LNCaP clone FGC (cell line): ENCODE data around the gene BCAR1.
"Not testable (repeated sequence)": the region's sequence is repeated elsewhere in the genome, so short reads cannot be mapped to it uniquely, and the experiment has no call there.

Experiments
- DNase-seq: peaks from one replicate; pipeline ENCODE4 v3.0.0-alpha.2; 2011; ENCODE audit warnings: low read depth
- H3K4me3 ChIP-seq: 2 replicates; pipeline ENCODE4 v1.5.1; 2011; ENCODE audit warnings: mild to moderate bottlenecking, low read depth, low read length, control low read depth
- TF ChIP-seq, protein P1 (sequence below): IDR thresholded peaks from 2 replicates; pipeline ENCODE4 v1.5.1; 2012; ENCODE audit warnings: mild to moderate bottlenecking; ENCODE audit not compliant: control insufficient read depth, insufficient read depth; ENCODE audit errors: extremely low read depth

BCAR1 gene

DNA sequence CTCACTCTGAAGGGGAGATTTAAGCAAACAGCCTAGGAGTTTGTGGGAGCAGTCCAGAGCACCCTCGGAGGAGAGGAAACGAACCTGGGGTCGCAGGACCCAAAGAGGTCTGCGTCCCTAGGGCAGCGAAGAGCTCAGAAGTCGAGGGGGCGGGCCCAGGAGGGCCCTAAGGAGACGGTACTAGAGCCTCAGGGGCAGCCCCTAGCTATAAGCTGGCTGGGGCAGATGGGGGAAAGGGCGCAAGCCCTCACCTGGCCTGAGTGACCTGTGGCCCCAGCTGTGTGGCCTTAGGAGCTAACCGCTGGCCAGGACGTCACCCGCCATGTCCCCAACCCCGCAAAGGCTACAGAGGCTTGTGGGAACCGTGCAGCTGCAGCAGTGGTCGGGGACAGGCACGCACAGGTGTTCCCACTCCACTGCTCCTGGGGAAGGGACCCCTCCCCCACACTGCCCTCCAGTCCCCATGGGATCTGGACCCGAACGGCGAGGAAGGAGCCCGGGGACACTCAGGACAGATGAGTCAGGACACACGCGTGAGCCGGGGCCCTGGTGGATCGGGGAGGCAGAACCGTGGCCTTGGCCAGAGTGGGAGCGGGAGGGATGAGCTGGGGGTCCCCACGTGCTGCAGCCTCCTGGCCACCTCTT lies 42.4 kb downstream of the BCAR1 start:
- no peak overlapping the region for H3K4me3 ChIP-seq
- TF ChIP-seq, protein P1, sequence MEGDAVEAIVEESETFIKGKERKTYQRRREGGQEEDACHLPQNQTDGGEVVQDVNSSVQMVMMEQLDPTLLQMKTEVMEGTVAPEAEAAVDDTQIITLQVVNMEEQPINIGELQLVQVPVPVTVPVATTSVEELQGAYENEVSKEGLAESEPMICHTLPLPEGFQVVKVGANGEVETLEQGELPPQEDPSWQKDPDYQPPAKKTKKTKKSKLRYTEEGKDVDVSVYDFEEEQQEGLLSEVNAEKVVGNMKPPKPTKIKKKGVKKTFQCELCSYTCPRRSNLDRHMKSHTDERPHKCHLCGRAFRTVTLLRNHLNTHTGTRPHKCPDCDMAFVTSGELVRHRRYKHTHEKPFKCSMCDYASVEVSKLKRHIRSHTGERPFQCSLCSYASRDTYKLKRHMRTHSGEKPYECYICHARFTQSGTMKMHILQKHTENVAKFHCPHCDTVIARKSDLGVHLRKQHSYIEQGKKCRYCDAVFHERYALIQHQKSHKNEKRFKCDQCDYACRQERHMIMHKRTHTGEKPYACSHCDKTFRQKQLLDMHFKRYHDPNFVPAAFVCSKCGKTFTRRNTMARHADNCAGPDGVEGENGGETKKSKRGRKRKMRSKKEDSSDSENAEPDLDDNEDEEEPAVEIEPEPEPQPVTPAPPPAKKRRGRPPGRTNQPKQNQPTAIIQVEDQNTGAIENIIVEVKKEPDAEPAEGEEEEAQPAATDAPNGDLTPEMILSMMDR = no peak
- DNase-seq = no peak

DNA sequence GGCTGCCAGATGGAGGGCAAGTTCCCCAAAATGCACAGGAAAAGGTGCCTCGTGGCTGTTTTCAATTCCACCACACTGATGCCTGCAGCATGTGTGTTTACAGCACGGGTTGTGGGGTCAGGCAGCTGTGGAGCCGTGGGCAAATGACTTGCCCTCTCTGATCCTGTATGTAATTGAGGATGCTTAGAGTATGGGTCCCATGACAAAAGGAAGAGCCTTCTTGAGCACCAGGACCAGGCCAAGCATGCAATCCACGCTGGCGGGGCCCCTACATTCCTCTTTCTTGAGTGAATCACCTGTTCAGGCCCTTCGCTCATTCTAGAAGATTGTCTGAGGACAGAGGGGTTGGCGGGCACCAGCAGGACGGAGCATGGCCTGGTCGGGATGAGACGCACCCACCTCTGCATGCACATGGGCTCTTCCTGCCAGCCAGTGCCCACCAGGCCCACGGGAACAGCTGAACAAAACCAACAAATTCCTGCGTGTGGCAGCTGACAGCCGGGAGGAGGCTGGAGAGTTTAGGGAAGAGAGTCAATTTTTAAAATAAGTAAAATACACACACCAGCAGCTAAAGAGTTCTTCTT lies 43.1 kb downstream of the BCAR1 start:
- TF ChIP-seq, protein P1 = no peak
- DNase-seq = no peak
- H3K4me3 ChIP-seq = no peak overlapping the region

DNA sequence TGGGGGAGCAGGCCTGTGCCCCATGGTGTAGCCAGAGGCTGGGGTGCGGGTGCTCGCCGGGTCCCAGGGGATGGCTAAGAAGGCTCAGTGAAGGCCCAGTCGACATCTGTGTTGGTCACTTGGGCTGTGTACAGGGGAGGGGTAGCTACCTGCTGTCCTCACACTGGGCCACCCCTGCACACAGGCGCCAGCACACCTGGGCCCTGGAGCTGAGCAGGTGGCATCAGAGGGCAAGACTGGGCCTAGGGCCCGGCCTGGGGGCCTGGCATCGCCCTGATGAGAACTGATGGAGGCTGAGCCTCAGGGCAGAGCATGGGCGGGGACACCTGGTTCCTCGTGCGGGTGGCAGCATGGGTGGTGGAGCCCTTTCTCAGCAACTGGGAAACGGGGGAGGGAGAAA lies 43.6 kb downstream of the BCAR1 start:
- no peak for DNase-seq
- TF ChIP-seq, protein P1 = no peak
- no peak overlapping the region for H3K4me3 ChIP-seq

DNA sequence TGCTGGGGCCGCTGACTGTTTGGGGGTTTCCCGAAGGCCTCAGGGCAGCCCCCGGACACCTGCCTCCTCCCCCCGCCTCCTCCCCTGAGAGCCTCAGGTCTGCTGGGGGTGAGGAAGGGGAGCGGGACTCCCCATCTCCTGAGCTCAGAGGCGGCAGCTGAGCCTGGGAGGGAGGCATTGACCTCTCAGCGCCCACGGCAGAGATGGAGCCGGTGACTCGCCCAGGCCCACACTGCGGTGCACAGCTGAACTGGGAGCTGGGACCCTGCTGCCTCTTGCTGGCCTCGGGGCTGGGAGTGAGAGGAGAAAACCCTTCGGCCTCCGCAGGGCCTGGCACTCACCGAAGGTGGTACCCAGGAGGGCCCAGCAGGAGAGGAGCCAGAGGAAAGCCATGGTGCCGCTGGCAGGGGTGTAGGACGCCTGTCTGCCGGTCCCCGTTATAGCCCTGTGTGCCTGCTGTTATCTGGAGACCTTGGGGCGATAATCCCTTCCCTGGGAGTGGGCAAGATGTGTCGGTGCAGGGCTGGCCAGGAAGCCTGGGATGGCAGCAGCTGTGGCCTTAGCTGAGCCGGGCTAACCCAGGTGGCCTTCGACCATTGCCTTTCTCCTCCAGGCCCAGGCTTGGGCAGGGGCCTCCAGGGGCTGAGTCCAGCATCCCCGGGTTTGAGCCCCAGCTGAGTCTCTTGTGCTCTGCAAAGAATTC lies 44.5 kb downstream of the BCAR1 start, which contains the start of gene CTRB2:
CTRB2 (minus strand) TSS at position 413 of the 703 bp plus-strand sequence; CDS start at position 393, 20 bp downstream.
- no peak for DNase-seq
- TF ChIP-seq, protein P1 = no peak
- no peak within 1 kb of the TSS for H3K4me3 ChIP-seq

DNA sequence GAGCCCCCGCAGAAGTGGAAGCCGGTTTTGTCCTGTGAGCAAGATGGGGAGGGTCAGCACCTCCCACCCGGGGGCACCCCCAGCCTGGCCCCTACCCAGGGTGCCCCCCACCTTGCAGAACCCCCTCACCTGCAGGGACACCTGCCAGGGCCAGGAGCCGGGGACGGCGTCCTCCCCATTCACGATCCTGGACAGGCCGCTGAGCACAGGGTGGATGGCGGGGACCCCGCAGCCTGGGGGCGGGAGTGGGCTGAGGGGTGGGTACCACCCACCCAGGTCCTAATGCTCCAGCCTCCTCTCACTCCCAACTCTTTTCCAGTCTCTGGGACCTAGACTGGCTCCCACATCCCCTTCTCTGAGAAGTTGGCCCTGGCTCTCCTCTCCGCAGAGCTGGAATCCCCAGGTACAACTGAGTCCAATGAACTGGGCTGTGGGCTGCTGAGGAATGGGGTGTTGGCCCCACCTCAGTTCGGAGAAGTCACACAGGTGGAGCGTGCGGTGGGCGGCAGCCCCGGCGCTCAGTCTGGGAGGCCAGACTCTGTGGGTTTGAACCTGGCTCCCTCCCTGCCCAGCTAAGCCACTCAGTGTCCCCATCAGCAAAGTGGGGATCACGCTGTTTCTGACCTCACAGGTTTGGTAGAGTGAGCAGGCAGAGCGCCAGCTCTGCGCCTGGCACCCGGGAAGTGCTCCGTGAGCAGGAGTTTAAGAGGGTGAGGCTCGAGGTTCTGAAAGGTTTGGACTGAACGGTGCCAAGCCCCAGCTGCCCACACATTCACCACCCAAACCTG lies 45.3 kb downstream of the BCAR1 start:
- DNase-seq, H3K4me3 ChIP-seq: not testable (repeated sequence)

DNA sequence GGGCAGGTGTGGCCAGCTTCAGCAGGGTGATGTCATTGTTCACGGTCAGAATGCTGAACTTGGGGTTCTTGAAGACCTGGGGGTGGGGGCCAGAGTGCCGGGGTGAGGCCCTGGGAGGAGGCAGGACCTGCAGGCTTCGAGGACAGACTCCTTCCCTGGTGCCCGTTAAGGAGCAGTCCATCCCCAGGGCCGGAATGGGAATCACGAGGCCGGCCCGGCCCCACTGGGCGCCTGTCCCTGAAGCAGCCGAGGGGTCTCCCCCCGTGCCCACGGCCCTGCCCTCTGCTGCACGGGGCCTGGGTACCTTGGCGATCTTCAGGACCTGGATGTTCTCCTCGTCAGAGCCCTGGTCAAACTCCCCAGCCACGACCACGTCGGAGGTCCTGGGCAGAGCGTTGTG lies 46.0 kb downstream of the BCAR1 start:
- DNase-seq, H3K4me3 ChIP-seq: not testable (repeated sequence)

DNA sequence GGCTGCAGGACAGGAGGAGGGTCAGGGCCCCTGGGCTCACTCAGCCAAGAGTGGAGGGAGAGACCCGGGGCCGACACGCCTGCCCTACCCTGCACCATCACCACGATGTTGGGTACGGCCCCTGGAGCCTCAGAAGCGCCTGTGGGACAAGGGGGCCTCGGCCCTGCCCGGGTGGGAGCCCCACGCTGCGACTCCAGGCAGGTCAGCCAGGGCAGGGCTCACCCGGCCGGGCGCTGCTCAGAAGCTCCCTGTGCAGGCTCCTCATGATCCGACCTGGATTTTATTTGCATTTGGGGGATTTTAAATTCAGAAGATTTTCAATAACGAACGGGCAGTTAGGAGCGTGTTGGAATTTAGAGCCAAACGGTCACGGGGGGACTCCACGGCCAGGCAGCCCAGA lies 46.5 kb downstream of the BCAR1 start:
- DNase-seq, H3K4me3 ChIP-seq: not testable (repeated sequence)

DNA sequence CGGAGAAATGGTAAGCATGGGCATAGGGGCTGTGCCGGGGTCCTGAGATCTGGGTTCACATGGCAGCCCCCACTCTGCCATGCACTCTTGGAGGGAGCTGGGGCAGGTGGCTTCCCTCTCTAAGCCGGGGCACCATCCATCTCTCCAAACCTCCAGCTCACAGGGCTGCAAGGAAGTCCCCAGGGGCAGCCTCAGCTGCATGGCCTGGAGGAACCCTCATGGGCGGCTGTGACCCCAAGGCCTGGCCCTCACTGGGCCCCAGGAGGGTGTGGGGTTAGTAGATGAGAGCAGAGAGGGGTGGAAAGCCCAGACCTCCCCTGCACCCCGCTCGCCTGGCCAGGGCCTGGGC lies 47.0 kb downstream of the BCAR1 start:
- H3K4me3 ChIP-seq = no peak overlapping the region
- no peak for DNase-seq
- TF ChIP-seq, protein P1 = no peak
